Measurements from ENCODE around the gene ARHGAP40.
A peak's percentile ranks its signal among the peaks of the same experiment; 100 is the strongest.

ARHGAP40 gene

DNA sequence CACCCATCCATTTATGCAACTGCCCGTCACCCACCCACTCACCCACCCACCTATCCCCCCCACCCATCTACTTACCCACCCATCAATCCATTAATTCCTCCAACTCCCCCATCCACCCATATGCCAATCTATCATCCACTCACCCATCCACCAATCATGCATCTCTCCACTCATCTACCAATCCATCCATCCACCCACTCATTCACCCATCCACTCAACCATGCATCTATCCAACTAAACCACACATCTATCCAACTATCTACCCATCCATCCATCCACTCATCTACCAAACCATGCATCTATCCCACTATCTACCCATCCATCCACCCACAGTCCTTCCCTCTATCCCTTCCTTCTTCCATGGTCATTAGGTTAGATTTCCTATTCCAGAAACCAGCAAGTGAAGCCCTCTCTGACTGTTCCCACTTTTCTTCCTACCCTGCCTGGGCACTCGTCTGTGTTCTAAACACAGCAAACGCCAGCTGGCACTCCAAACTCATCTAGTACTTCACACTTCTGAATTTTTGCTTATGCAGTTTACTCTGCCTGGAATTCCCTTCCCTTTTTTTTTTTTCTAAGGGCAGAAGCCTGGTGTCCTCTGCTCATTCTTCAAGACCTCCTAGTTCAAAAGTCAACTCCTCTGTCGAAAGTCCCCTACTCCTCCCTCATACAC lies 43.1 kb downstream of the ARHGAP40 start:
- Histone ChIP-seq H3K36me3 (replicated peaks) (no peaks in the 10 kb centered on the region), H3K27ac (no peak overlapping the region), H3K4me3 (ENCODE audit: low read depth, low read length) (no peak overlapping the region), H3K27me3 (replicated peaks) (peaks cover 27% of the 10 kb centered on the region)
- TF ChIP-seq CTCF (IDR thresholded peaks at IDR 0.05; ENCODE audit: low read depth, low read length, missing control alignments), result no peak
- DNase-seq, result no peak
- in situ Hi-C loops (cut with HindIII; ENCODE audit: low pct_ligation_motif_present, low sequenced_read_pairs), result loop anchor here (25.0 kb wide), 1 partner anchor 93 kb away; the partner anchor contains the start of gene ACTR5

DNA sequence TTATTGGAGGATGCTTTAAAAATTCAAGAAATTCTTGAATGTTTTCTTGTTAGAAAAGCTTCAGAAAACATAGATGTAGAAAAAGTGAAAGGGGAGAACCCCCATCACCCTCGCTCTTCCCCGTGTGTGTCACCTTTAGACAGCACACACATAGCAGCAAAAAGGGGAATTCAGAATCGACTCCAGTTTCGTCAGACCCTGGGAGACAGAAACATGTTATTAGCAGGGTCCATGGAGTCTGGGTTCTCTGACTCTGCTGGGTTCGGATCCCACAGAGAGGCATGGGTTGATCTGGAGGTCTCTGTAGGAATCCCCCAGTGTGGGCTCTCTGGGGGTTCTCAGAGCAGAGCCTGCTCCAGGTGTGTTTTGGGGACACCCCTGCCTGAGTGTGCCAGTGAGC lies 43.7 kb downstream of the ARHGAP40 start:
- H3K27me3 ChIP-seq (replicated peaks), result peaks cover 27% of the 10 kb centered on the region
- no peak overlapping the region for H3K4me3 ChIP-seq (ENCODE audit: low read depth, low read length)
- no peak overlapping the region for H3K27ac ChIP-seq
- in situ Hi-C loops (cut with HindIII; ENCODE audit: low pct_ligation_motif_present, low sequenced_read_pairs), result loop anchor here (25.0 kb wide), 1 partner anchor 92 kb away; the partner anchor contains the start of gene ACTR5
- no peak for DNase-seq
- no peaks in the 10 kb centered on the region for H3K36me3 ChIP-seq (replicated peaks)
- no peak for TF ChIP-seq CTCF (IDR thresholded peaks at IDR 0.05; ENCODE audit: low read depth, low read length, missing control alignments)

- peak; percentile 90 for TF ChIP-seq CTCF (IDR thresholded peaks at IDR 0.05; ENCODE audit: low read depth, low read length, missing control alignments)
- Histone ChIP-seq H3K27me3 (replicated peaks) (peaks cover 29% of the 10 kb centered on the region), H3K4me3 (ENCODE audit: low read depth, low read length) (peak overlapping the region; percentile 9), H3K27ac (no peak overlapping the region), H3K36me3 (replicated peaks) (no peaks in the 10 kb centered on the region)
- peak; percentile 16 for DNase-seq
- in situ Hi-C loops (cut with HindIII; ENCODE audit: low pct_ligation_motif_present, low sequenced_read_pairs), result loop anchor here (25.0 kb wide), 1 partner anchor 91 kb away; the partner anchor contains the start of gene ACTR5
Observed at GRCh38 chr20:38645980-38646858, 44.6 kb downstream of the ARHGAP40 start.

- H3K27me3 ChIP-seq (replicated peaks), result peaks cover 24% of the 10 kb centered on the region
Observed at GRCh38 chr20:38649275-38649891, 47.8 kb downstream of the ARHGAP40 start.

DNA sequence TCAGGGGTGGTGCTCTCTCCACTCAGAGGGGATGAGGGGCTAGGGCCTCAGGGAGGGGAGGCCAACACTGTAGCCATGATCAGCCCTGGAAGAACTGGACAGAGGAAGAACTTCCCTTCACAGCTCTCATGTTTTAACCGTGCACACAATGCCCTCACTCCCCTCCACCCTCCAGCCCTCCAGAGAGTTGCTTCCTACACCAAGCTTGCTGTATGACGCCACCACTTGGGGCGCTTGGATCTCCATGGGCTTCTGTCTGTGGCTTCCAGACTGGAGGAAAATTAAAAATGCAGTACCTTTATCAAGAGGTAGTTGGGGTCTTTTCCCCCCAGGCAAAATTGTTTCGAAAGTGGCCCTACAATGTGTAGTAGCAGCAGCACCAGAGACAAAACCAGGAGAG lies 48.4 kb downstream of the ARHGAP40 start:
- Histone ChIP-seq H3K36me3 (replicated peaks) (no peaks in the 10 kb centered on the region), H3K27ac (no peak overlapping the region), H3K4me3 (ENCODE audit: low read depth, low read length) (no peak overlapping the region), H3K27me3 (replicated peaks) (peaks cover 24% of the 10 kb centered on the region)
- DNase-seq, result no peak
- in situ Hi-C loops (cut with HindIII; ENCODE audit: low pct_ligation_motif_present, low sequenced_read_pairs), result no loop called here
- TF ChIP-seq CTCF (IDR thresholded peaks at IDR 0.05; ENCODE audit: low read depth, low read length, missing control alignments), result peak; percentile 11

More at GRCh38 chr20:38649275-38649891, 47.8 kb downstream of the ARHGAP40 start:
- DNase-seq, result peak; percentile 17
- Histone ChIP-seq H3K27ac (no peak overlapping the region), H3K4me3 (ENCODE audit: low read depth, low read length) (no peak overlapping the region), H3K36me3 (replicated peaks) (no peaks in the 10 kb centered on the region)
- peak; percentile 75 for TF ChIP-seq CTCF (IDR thresholded peaks at IDR 0.05; ENCODE audit: low read depth, low read length, missing control alignments)
- in situ Hi-C loops (cut with HindIII; ENCODE audit: low pct_ligation_motif_present, low sequenced_read_pairs), result loop anchor here (25.0 kb wide), 1 partner anchor 88 kb away; the partner anchor contains the start of gene ACTR5
